WTC11 (cell line): ENCODE results near the gene KRT35. TPM values are rescaled to one million over a fixed set of nuclear protein-coding genes. Genes with fewer than 3 reads are reported as not detected.

Experiments used
- ATAC-seq: fragments of 200-7000 bp; cut with Tn5 transposase; 2 replicates; pipeline ENCODE4 v1.10.0; 2021; ENCODE audit warnings: mild to moderate bottlenecking, moderate library complexity
- CTCF ChIA-PET: fragments of 300-600 bp; sonication (Branson Sonifier 250); formaldehyde crosslinking; loops from one replicate; lab custom pipeline; 2021; ENCODE audit warnings: antibody characterized with exemption; lab: Charles Lee
- POLR2A ChIA-PET: fragments of 350-600 bp; sonication (Branson Sonifier 250); formaldehyde crosslinking; loops from one replicate; lab custom pipeline; 2021; ENCODE audit warnings: antibody characterized with exemption; lab: Charles Lee
- DNase-seq: peaks from one replicate; pipeline ENCODE4 v3.0.0; 2021; ENCODE audit warnings: low spot score
- H3K27ac Mint-ChIP-seq: 2 replicates; pipeline ENCODE4 v1.8.0; 2021; ENCODE audit warnings: mixed read lengths
- H3K27me3 Mint-ChIP-seq: 2 replicates; pipeline ENCODE4 v1.8.0; 2021; ENCODE audit warnings: low read depth, mild to moderate bottlenecking, moderate library complexity, mixed read lengths
- H3K36me3 Mint-ChIP-seq: 2 replicates; pipeline ENCODE4 v1.8.0; 2021; ENCODE audit warnings: mixed read lengths
- H3K4me1 Mint-ChIP-seq: 2 replicates; pipeline ENCODE4 v1.8.0; 2022; ENCODE audit warnings: mixed read lengths
- H3K4me3 Mint-ChIP-seq: 2 replicates; pipeline ENCODE4 v1.8.0; 2021; ENCODE audit warnings: mild to moderate bottlenecking, moderate library complexity, mixed read lengths
- H3K9me3 Mint-ChIP-seq: 2 replicates; pipeline ENCODE4 v1.8.0; 2021; ENCODE audit warnings: mixed read lengths
- ARID4B ChIP-seq: sonication (generic); formaldehyde crosslinking; IDR thresholded peaks from 2 replicates; pipeline ENCODE4 v1.8.0; 2023; ENCODE audit warnings: missing genetic modification reagents, mild to moderate bottlenecking, borderline replicate concordance
- CREM ChIP-seq: sonication (generic); formaldehyde crosslinking; IDR thresholded peaks from 2 replicates; pipeline ENCODE4 v1.8.1; 2022; ENCODE audit warnings: mild to moderate bottlenecking, missing genetic modification reagents, moderate library complexity
- E2F4 ChIP-seq: sonication (generic); formaldehyde crosslinking; IDR thresholded peaks from 2 replicates; pipeline ENCODE4 v1.8.1; 2022; ENCODE audit warnings: low read depth, mild to moderate bottlenecking, moderate library complexity, missing genetic modification reagents, borderline replicate concordance
- E2F5 ChIP-seq: sonication (generic); formaldehyde crosslinking; IDR thresholded peaks from 2 replicates; pipeline ENCODE4 v1.8.1; 2022; ENCODE audit warnings: mild to moderate bottlenecking, moderate library complexity, missing genetic modification reagents
- FOXP4 ChIP-seq: sonication (generic); formaldehyde crosslinking; IDR thresholded peaks from 2 replicates; pipeline ENCODE4 v1.8.0; 2022; ENCODE audit warnings: mild to moderate bottlenecking, missing genetic modification reagents
- GTF2I ChIP-seq: fragments of 250-450 bp; sonication (Bioruptor Pico); conservative IDR thresholded peaks from 2 replicates; pipeline ENCODE4 v1.4.0; 2021; ENCODE audit warnings: mild to moderate bottlenecking
- NR1H2 ChIP-seq: sonication (generic); formaldehyde crosslinking; IDR thresholded peaks from 2 replicates; pipeline ENCODE4 v1.9.0; 2021; ENCODE audit warnings: mild to moderate bottlenecking, moderate library complexity, missing genetic modification reagents
- SMAD3 ChIP-seq: sonication (generic); formaldehyde crosslinking; IDR thresholded peaks from 2 replicates; pipeline ENCODE4 v1.8.0; 2022; ENCODE audit warnings: missing genetic modification reagents, mild to moderate bottlenecking, borderline replicate concordance
- ZNF138 ChIP-seq: sonication (generic); formaldehyde crosslinking; conservative IDR thresholded peaks from 2 replicates; pipeline ENCODE4 v1.8.1; 2022; ENCODE audit warnings: mild to moderate bottlenecking, moderate library complexity, missing genetic modification reagents
- ZNF232 ChIP-seq: sonication (generic); formaldehyde crosslinking; IDR thresholded peaks from 2 replicates; pipeline ENCODE4 v1.8.0; 2022; ENCODE audit warnings: mild to moderate bottlenecking, missing genetic modification reagents
- ZNF396 ChIP-seq: fragments of 250-450 bp; sonication (Bioruptor Pico); IDR thresholded peaks from 2 replicates; pipeline ENCODE4 v1.8.0; 2021; ENCODE audit warnings: mild to moderate bottlenecking, moderate library complexity, borderline replicate concordance
- ZNF512 ChIP-seq: sonication (generic); formaldehyde crosslinking; IDR thresholded peaks from 2 replicates; pipeline ENCODE4 v1.8.1; 2022; ENCODE audit warnings: missing genetic modification reagents, borderline replicate concordance
- ZNF532 ChIP-seq: fragments of 250-450 bp; sonication (Bioruptor Pico); IDR thresholded peaks from 2 replicates; pipeline ENCODE4 v1.9.0; 2021; ENCODE audit warnings: mild to moderate bottlenecking, borderline replicate concordance
- total RNA-seq: library from RNA; stranded (reverse); gene quantifications from 3 replicates; pipeline ENCODE4 v1.2.3, GENCODE V29; 2021

KRT35 gene
- total RNA-seq, 1 experiment from 2014 or later = not detected

- Mint-ChIP-seq H3K9me3 (peaks cover 15% of the 10 kb centered on the region), H3K36me3 (no peaks in the 10 kb centered on the region), H3K4me3 (no peak overlapping the region), H3K27ac (no peak overlapping the region), H3K4me1 (no peaks in the 10 kb centered on the region), H3K27me3 (peaks cover 5% of the 10 kb centered on the region)
- ChIA-PET CTCF (interaction anchor here (1.3 to 1.6 kb wide), 2 partner anchors 85 to 199 kb away, joined by 4 to 6 read pairs; no protein-coding TSS in a partner anchor), POLR2A (no interaction called here)
- TF ChIP-seq ZNF232 (CRISPR knock-in tag) = no peak
- TF ChIP-seq NR1H2 = no peak
- DNase-seq (no peak), ATAC-seq (no peak)
Observed at GRCh38 chr17:41463746-41464145, 17.2 kb downstream of the KRT35 start.

- H3K27me3 Mint-ChIP-seq = peaks cover 5% of the 10 kb centered on the region
- POLR2A ChIA-PET = no interaction called here
- no peak for ATAC-seq
- H3K4me1 Mint-ChIP-seq = no peaks in the 10 kb centered on the region
- no peak overlapping the region for H3K4me3 Mint-ChIP-seq
- no peaks in the 10 kb centered on the region for H3K36me3 Mint-ChIP-seq
- TF ChIP-seq ARID4B (CRISPR knock-in tag) (no peak), ZNF512 (CRISPR knock-in tag) (no peak), E2F4 (CRISPR knock-in tag) (no peak), CREM (CRISPR knock-in tag) (no peak), E2F5 (CRISPR knock-in tag) (no peak), ZNF396 (CRISPR knock-in tag) (no peak), GTF2I (CRISPR knock-in tag) (no peak), ZNF532 (CRISPR knock-in tag) (no peak), ZNF138 (no peak), SMAD3 (no peak), FOXP4 (CRISPR knock-in tag) (no peak)
- TF ChIP-seq, all 79 proteins: peak for 0
- DNase-seq = no peak
- Mint-ChIP-seq H3K27ac (no peak overlapping the region), H3K9me3 (peaks cover 6% of the 10 kb centered on the region; the same call in 1 of the 2 replicates)
- CTCF ChIA-PET = interaction anchor here (1.4 to 2.8 kb wide), 4 partner anchors 24 to 200 kb away, joined by 4 to 12 read pairs (median 8); no protein-coding TSS in a partner anchor
Observed at GRCh38 chr17:41462705-41463104, 18.2 kb downstream of the KRT35 start.
